HG03025 (cell line): Measurements from ENCODE around the gene TRIM71.

ENCODE experiments used
- ATAC-seq: cut with Tn5 transposase; IDR thresholded peaks from one replicate; pipeline ENCODE4 v1.9.1; 2021; ENCODE audit warnings: mild to moderate bottlenecking, moderate library complexity; ENCODE audit not compliant: unreplicated experiment, low FRiP score

Gene TRIM71

GRCh38 chr3:32862247-32862935 lies 44.6 kb downstream of the TRIM71 start:
- ATAC-seq, result no peak

GRCh38 chr3:32862936-32863487 lies 45.2 kb downstream of the TRIM71 start:
- no peak for ATAC-seq

GRCh38 chr3:32865383-32865782 lies 47.6 kb downstream of the TRIM71 start:
- no peak for ATAC-seq

- ATAC-seq, result no peak
Observed at GRCh38 chr3:32866533-32866932, 48.7 kb downstream of the TRIM71 start.

GRCh38 chr3:32867954-32868353 lies 50.2 kb downstream of the TRIM71 start:
- ATAC-seq, result no peak

DNA sequence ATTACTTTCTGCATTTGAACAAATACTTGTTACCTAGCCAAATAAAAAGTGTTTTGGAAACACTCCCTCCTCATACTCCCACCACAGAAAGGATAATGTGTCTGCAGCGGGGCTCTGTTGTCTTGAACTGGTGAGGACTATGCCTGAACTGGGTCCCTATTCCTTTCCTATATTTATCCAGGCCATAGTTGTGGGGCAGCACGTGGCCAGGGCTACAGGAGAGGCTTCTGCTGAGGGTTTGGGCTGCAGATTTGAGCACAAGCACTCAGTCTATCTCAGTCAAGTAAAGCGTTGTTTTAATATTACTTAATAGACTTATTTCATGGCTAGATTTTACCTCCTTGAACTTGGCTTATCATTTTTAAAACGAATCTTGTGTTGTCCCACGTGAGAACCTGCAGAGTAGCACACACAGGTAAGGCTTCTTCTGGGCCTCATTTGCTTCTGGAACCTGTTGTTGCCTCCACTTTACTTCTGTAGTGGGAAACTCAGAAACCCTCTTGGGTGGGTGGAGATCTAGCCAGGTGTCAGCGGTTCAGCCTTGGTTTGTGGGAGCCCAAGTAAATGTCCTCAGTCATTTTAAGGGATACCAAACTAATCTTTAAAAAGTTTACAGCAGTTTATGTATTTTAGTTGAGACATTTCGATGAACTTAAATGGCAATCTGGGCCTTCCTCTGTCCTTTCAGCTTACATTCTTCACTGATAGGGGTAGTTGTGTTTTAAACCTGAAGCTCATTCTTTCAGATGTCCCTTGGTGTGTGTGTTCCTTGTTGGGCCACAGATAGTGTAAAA lies 51.1 kb downstream of the TRIM71 start:
- ATAC-seq, result no peak

DNA sequence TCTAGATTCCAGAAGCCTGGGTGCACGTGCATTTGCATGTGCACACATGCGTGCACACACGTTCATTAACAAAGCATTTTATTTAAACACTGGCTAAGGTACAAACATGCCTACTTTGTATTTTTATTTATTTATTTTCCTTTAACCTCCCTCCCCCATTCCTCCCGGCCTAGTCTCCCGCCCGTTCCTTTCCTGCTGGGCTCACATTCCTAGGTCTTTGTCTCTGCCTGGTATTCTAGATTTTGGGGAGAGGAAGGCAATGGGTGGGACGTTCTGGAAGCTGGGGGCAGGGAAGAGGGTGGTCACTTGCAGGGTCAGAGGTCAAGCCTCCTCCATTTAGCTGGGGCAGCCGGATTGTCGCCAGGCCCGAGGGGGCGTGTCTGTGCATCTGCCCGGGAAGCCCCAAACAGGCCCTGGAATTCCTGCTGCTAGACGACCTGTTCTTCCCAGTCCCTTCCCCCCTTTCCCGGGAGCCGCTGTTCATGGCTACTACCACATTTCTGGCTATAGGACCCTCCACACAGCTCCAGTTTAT lies 51.8 kb downstream of the TRIM71 start:
- no peak for ATAC-seq

DNA sequence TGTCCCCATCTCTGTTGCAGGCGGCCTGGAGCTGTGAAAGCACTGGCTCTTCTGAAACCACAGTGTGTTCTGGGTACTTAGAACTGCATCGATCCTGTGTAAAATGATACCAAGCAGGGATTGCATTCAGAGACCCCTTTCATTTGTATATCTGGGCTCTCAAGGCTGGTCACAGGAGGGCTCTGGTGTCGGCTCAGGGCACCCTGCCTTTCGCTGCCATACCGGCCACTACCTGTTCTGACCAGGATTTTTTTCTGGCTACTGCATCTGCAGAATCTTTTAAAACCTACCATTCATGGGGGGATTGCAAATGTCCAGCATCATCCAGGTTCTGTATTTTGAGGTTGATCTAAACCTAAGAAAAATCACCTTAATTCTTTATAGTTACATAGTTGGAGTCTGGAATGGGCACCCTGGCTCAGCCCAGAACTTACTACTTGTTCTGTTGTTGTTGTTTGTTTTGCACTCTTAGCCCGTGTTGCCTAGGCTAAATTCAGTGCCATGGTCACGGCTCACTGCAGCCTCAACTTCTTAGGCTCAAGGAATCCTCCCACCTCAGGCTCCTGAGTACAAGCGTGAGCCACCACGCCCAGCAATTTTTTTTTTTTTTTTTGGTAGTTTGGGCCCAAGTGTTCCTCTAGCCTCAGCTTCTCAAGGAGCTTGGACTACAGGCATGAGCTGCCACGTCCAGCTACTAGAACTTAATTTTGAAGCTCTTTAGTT lies 52.7 kb downstream of the TRIM71 start:
- no peak for ATAC-seq

DNA sequence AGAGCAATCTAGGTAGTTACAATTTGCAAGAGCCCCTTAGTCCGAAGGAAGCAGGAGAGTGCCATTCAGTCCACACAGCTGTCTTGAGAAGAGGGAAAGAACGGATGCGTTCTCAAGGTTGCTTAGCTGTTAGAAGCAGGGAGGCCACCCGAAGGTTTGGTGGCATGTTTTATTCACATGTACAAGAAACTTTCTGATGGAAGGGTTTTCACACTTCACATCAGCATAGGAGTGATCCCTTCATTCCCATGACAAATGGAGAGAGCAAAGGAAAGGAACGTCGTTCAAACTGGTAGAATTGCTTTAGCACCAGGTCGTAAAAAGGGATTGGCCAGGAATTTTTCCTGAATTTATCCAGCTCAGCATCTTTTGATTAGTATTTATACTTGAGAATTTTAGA lies 53.5 kb downstream of the TRIM71 start:
- no peak for ATAC-seq

- no peak for ATAC-seq
Observed at GRCh38 chr3:32872487-32873382, 54.9 kb downstream of the TRIM71 start.

GRCh38 chr3:32873531-32874130 lies 55.8 kb downstream of the TRIM71 start:
- no peak for ATAC-seq

DNA sequence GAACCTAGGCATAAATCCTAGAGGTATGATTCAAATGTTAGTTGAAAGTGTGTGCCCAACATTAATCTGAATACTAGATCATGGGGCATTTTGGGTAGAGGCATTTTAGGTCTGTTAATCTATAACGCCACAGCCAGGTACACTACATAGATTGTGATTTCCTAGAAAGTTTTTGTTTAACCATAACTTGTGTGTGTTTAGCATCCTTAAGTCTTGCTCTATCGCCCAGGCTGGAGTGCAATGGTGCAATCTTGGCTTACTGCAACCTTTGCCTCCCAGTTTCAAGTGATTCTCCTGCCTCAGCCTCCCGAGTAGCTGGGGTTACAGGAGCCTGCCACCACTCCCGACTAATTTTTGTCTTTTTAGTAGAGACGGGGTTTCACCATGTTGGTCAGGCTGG lies 59.1 kb downstream of the TRIM71 start:
- no peak for ATAC-seq

DNA sequence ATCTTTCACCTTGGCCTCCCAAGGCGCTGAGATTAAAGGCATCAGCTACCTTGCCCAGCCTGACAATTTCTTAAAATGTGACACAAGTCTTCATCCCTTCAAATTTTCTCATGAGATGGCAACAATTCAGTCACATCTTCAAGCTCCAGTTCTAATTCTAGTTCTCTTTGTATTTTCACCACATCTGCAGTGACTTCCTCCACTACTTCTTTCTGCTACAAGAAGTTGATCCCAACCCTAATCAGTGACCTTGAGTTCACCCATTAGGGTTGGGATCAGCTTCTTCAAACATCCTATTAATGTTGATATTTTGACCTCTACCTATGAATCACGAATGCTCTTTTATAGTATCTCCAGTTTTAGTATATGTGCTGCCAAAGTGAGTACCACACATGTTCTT lies 59.8 kb downstream of the TRIM71 start:
- ATAC-seq, result no peak

- no peak for ATAC-seq
Observed at GRCh38 chr3:32880225-32880624, 62.4 kb downstream of the TRIM71 start.

GRCh38 chr3:32881624-32882023 lies 63.8 kb downstream of the TRIM71 start:
- ATAC-seq, result no peak

GRCh38 chr3:32882189-32882588 lies 64.4 kb downstream of the TRIM71 start:
- ATAC-seq, result no peak

DNA sequence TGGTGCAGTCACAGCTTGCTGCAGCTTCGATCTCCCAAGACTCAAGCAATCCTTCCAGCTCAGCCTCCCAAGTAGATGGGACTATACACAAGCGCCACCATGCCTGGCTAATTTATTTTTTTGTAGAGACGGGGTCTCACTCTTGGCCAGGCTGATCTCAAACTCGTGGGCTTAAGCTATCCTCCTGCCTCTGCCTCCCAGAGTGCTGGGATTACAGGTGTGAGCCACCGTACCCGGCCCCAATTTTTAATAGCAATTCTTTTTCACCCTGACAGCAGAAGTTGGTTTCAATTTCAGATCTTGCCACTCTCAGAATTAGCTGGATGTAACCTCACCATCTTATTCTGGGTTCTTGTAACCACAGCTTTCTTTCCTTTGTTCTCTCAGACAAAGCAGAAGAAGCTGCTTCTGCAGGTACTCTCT lies 64.8 kb downstream of the TRIM71 start:
- ATAC-seq, result peak; percentile 87

GRCh38 chr3:32883817-32884216 lies 66.0 kb downstream of the TRIM71 start:
- ATAC-seq, result no peak

DNA sequence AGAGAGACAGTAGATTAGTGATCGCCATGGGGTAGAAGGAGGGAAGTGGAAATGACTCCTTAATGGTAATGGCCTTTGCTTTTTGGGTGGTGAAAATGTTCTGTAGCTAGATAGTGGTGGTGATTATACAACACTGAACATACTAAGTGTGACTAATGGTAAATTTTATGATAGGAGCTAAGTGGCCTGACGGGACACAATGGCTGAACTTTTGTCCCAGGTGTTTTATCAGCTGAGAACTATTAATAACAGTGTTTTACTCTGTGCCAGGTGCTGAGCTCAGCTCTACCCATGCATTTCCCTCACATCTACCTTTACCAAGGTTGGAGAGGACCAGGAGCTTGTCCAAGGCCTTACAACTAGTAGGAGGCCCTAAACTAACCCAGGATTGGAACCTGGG lies 66.8 kb downstream of the TRIM71 start:
- no peak for ATAC-seq
